H9 (cell line): ENCODE measurements around the gene MAPK8IP3. TPM values are rescaled to one million over a fixed set of nuclear protein-coding genes. Genes with fewer than 3 reads are reported as not detected.
"Not testable (repeated sequence)": the region's sequence is repeated elsewhere in the genome, so short reads cannot be mapped to it uniquely, and the experiment has no call there.

Experiments used
- DNase-seq: peaks from one replicate; pipeline ENCODE4 v3.0.0-alpha.2; 2017
- H2AFZ ChIP-seq: one replicate; pipeline ENCODE4 v1.6.1; 2013; ENCODE audit warnings: mild to moderate bottlenecking, low read length, control low read depth, moderate library complexity
- H2AK5ac ChIP-seq: 2 replicates; pipeline ENCODE4 v1.6.1; 2013; ENCODE audit warnings: low read length, control low read depth, mixed read lengths; ENCODE audit not compliant: insufficient read length
- H2BK120ac ChIP-seq: one replicate; pipeline ENCODE4 v1.6.1; 2013; ENCODE audit warnings: low read depth, mild to moderate bottlenecking, low read length, control low read depth, inconsistent platforms; ENCODE audit not compliant: poor library complexity, severe bottlenecking
- H2BK12ac ChIP-seq: 2 replicates; pipeline ENCODE4 v1.6.1; 2013; ENCODE audit warnings: low read length, control low read depth, mixed read lengths, low read depth; ENCODE audit not compliant: insufficient read length
- H2BK15ac ChIP-seq: 2 replicates; pipeline ENCODE4 v1.6.1; 2013; ENCODE audit warnings: low read depth, low read length, control low read depth
- H2BK20ac ChIP-seq: one replicate; pipeline ENCODE4 v1.6.1; 2013; ENCODE audit warnings: low read depth, mild to moderate bottlenecking, low read length, control low read depth, inconsistent platforms; ENCODE audit not compliant: poor library complexity, severe bottlenecking
- H2BK5ac ChIP-seq: 2 replicates; pipeline ENCODE4 v1.6.1; 2013; ENCODE audit warnings: low read length, control low read depth, mixed read lengths; ENCODE audit not compliant: insufficient read length
- H3K14ac ChIP-seq: 2 replicates; pipeline ENCODE4 v1.6.1; 2013; ENCODE audit warnings: low read length, control low read depth; ENCODE audit not compliant: insufficient read depth
- H3K18ac ChIP-seq: 2 replicates; pipeline ENCODE4 v1.6.1; 2013; ENCODE audit warnings: low read depth, mild to moderate bottlenecking, mixed read lengths, low read length, control low read depth; ENCODE audit not compliant: insufficient read length
- H3K23ac ChIP-seq: 2 replicates; pipeline ENCODE4 v1.6.1; 2013; ENCODE audit warnings: low read length, control low read depth, mixed read lengths, low read depth; ENCODE audit not compliant: insufficient read length
- H3K23me2 ChIP-seq: 2 replicates; pipeline ENCODE4 v1.6.1; 2013; ENCODE audit warnings: low read depth, mild to moderate bottlenecking, mixed read lengths, low read length, control low read depth; ENCODE audit not compliant: insufficient read length, poor library complexity, severe bottlenecking
- H3K27ac ChIP-seq: 2 replicates; pipeline ENCODE4 v1.5.1; 2013; ENCODE audit warnings: low read length, control low read depth, mixed read lengths, low read depth; ENCODE audit not compliant: insufficient read length
- H3K27me3 ChIP-seq: 2 replicates; pipeline ENCODE4 v1.6.1; 2013; ENCODE audit warnings: low read length, control low read depth, inconsistent platforms; ENCODE audit not compliant: insufficient read depth
- H3K4ac ChIP-seq: 2 replicates; pipeline ENCODE4 v1.6.1; 2013; ENCODE audit warnings: low read depth, mild to moderate bottlenecking, control low read depth, inconsistent platforms, low read length, moderate library complexity
- H3K4me1 ChIP-seq: 2 replicates; pipeline ENCODE4 v1.6.1; 2013; ENCODE audit warnings: low read length, control low read depth, inconsistent platforms; ENCODE audit not compliant: insufficient read depth
- H3K4me2 ChIP-seq: 2 replicates; pipeline ENCODE4 v1.6.1; 2013; ENCODE audit warnings: low read length, control low read depth, mixed read lengths; ENCODE audit not compliant: insufficient read length, insufficient read depth
- H3K56ac ChIP-seq: 2 replicates; pipeline ENCODE4 v1.6.1; 2013; ENCODE audit warnings: low read depth, mild to moderate bottlenecking, mixed read lengths, low read length, control low read depth; ENCODE audit not compliant: insufficient read length
- H3K79me1 ChIP-seq: 2 replicates; pipeline ENCODE4 v1.6.1; 2013; ENCODE audit warnings: low read depth, mild to moderate bottlenecking, moderate library complexity, low read length, control low read depth, inconsistent platforms; ENCODE audit not compliant: insufficient read depth, poor library complexity, severe bottlenecking
- H3K79me2 ChIP-seq: 2 replicates; pipeline ENCODE4 v1.6.1; 2013; ENCODE audit warnings: low read length, control low read depth, inconsistent platforms; ENCODE audit not compliant: insufficient read depth
- H3K9ac ChIP-seq: 2 replicates; pipeline ENCODE4 v1.6.1; 2013; ENCODE audit warnings: low read length, control low read depth, mixed read lengths; ENCODE audit not compliant: insufficient read length; ENCODE audit errors: extremely low read depth
- H3K9me3 ChIP-seq: one replicate; pipeline ENCODE4 v1.6.1; 2013; ENCODE audit warnings: low read depth, low read length, inconsistent platforms; ENCODE audit not compliant: control insufficient read depth
- H3T11ph ChIP-seq: one replicate; pipeline ENCODE4 v1.6.1; 2013; ENCODE audit warnings: mild to moderate bottlenecking, low read length, control low read depth, inconsistent platforms
- H4K20me1 ChIP-seq: one replicate; pipeline ENCODE4 v1.6.1; 2013; ENCODE audit not compliant: control insufficient read depth, insufficient read length, insufficient read depth
- H4K5ac ChIP-seq: 2 replicates; pipeline ENCODE4 v1.6.1; 2013; ENCODE audit warnings: low read depth, mild to moderate bottlenecking, mixed read lengths, low read length, control low read depth; ENCODE audit not compliant: insufficient read length
- H4K8ac ChIP-seq: replicated peaks from 2 replicates; pipeline ENCODE4 v1.6.1; 2013; ENCODE audit warnings: low read length, control low read depth, mixed read lengths, low read depth; ENCODE audit not compliant: insufficient read length
- H4K91ac ChIP-seq: 2 replicates; pipeline ENCODE4 v1.6.1; 2013; ENCODE audit warnings: low read depth, mild to moderate bottlenecking, moderate library complexity, mixed read lengths, low read length, control low read depth; ENCODE audit not compliant: insufficient read length
- H3K27ac Mint-ChIP-seq, 3 experiments: 2 replicates in 2 of 3; 3 replicates in 1 of 3; pipeline ENCODE4 v1.8.0; 2020 to 2021; ENCODE audit warnings: mixed read lengths in 3 of 3, mild to moderate bottlenecking in 1 of 3, moderate library complexity in 1 of 3
- H3K27me3 Mint-ChIP-seq: 2 replicates; pipeline ENCODE4 v1.8.0; 2021; ENCODE audit warnings: low read depth, mild to moderate bottlenecking, moderate library complexity, mixed read lengths
- H3K36me3 Mint-ChIP-seq, 3 experiments: 2 replicates in 2 of 3; 3 replicates in 1 of 3; pipeline ENCODE4 v1.8.0; 2020 to 2021; ENCODE audit warnings: low read depth in 3 of 3, mixed read lengths in 3 of 3; ENCODE audit not compliant: insufficient read depth in 1 of 3
- H3K4me1 Mint-ChIP-seq, 2 experiments: 2 replicates each; pipeline ENCODE4 v1.8.0; 2020; ENCODE audit warnings: mixed read lengths in 2 of 2
- H3K4me3 Mint-ChIP-seq, 2 experiments: 2 replicates in 1 of 2; 3 replicates in 1 of 2; pipeline ENCODE4 v1.8.0; 2020 to 2021; ENCODE audit warnings: mild to moderate bottlenecking in 2 of 2, mixed read lengths in 2 of 2, moderate library complexity in 1 of 2
- H3K9me3 Mint-ChIP-seq, 2 experiments: 2 replicates in 1 of 2; 3 replicates in 1 of 2; pipeline ENCODE4 v1.8.0; 2020; ENCODE audit warnings: mild to moderate bottlenecking in 2 of 2, mixed read lengths in 2 of 2, moderate library complexity in 1 of 2
- WGBS: extraction: QIAGEN DNeasy Blood & Tissue Kit; methylation state at CpG from one replicate; pipeline ENCODE4 v1.1.7; 2013; ENCODE audit warnings: missing lambda C conversion rate, low lambda C conversion rate, mixed read lengths; ENCODE audit not compliant: insufficient read length; ENCODE audit errors: extremely low coverage; 5-methylcytosine and 5-hydroxymethylcytosine counted together
- total RNA-seq: library from RNA; stranded (reverse); gene quantifications from 2 replicates; pipeline ENCODE4 v1.2.1, GENCODE V29; 2021

The MAPK8IP3 gene
- total RNA-seq, 1 experiment from 2014 or later, result 51.3 TPM

GRCh38 chr16:1719559-1720229, 13.7 kb downstream of the MAPK8IP3 start:
- H4K20me1 ChIP-seq, result not testable (repeated sequence)

More at GRCh38 chr16:1719559-1720229, 13.7 kb downstream of the MAPK8IP3 start:
- not testable (repeated sequence) for H3K9me3 ChIP-seq, H3K4me1 ChIP-seq, H4K91ac ChIP-seq, H3K27ac Mint-ChIP-seq, DNase-seq, H2AFZ ChIP-seq, H3K56ac ChIP-seq, H3K9ac ChIP-seq, H3K79me2 ChIP-seq, H3K14ac ChIP-seq, H3K4me2 ChIP-seq, H2BK5ac ChIP-seq, H2BK15ac ChIP-seq, H3K4me1 Mint-ChIP-seq, H3T11ph ChIP-seq, H3K27me3 Mint-ChIP-seq, H2BK12ac ChIP-seq, H2BK20ac ChIP-seq, H3K23ac ChIP-seq, H3K27ac ChIP-seq, H4K8ac ChIP-seq, H3K36me3 Mint-ChIP-seq, H3K23me2 ChIP-seq, H3K18ac ChIP-seq, H3K4me3 Mint-ChIP-seq, H4K5ac ChIP-seq, H3K27me3 ChIP-seq, H2AK5ac ChIP-seq, H3K79me1 ChIP-seq, H2BK120ac ChIP-seq, H3K4ac ChIP-seq, H3K9me3 Mint-ChIP-seq
- WGBS, result no CpG with 5 or more reads among the region's 12 CpGs
